ENCODE results near the gene CTNNBL1. TPM values are rescaled to one million over a fixed set of nuclear protein-coding genes. Genes with fewer than 3 reads are reported as not detected.

Gene CTNNBL1
- total and polyA plus RNA-seq, 2 experiments from 2014 or later, result 36.3 to 68.7 TPM

GRCh38 chr20:37867289-37868195 is 173.7 kb downstream of the CTNNBL1 start (continued):
- TF ChIP-seq, protein P1, sequence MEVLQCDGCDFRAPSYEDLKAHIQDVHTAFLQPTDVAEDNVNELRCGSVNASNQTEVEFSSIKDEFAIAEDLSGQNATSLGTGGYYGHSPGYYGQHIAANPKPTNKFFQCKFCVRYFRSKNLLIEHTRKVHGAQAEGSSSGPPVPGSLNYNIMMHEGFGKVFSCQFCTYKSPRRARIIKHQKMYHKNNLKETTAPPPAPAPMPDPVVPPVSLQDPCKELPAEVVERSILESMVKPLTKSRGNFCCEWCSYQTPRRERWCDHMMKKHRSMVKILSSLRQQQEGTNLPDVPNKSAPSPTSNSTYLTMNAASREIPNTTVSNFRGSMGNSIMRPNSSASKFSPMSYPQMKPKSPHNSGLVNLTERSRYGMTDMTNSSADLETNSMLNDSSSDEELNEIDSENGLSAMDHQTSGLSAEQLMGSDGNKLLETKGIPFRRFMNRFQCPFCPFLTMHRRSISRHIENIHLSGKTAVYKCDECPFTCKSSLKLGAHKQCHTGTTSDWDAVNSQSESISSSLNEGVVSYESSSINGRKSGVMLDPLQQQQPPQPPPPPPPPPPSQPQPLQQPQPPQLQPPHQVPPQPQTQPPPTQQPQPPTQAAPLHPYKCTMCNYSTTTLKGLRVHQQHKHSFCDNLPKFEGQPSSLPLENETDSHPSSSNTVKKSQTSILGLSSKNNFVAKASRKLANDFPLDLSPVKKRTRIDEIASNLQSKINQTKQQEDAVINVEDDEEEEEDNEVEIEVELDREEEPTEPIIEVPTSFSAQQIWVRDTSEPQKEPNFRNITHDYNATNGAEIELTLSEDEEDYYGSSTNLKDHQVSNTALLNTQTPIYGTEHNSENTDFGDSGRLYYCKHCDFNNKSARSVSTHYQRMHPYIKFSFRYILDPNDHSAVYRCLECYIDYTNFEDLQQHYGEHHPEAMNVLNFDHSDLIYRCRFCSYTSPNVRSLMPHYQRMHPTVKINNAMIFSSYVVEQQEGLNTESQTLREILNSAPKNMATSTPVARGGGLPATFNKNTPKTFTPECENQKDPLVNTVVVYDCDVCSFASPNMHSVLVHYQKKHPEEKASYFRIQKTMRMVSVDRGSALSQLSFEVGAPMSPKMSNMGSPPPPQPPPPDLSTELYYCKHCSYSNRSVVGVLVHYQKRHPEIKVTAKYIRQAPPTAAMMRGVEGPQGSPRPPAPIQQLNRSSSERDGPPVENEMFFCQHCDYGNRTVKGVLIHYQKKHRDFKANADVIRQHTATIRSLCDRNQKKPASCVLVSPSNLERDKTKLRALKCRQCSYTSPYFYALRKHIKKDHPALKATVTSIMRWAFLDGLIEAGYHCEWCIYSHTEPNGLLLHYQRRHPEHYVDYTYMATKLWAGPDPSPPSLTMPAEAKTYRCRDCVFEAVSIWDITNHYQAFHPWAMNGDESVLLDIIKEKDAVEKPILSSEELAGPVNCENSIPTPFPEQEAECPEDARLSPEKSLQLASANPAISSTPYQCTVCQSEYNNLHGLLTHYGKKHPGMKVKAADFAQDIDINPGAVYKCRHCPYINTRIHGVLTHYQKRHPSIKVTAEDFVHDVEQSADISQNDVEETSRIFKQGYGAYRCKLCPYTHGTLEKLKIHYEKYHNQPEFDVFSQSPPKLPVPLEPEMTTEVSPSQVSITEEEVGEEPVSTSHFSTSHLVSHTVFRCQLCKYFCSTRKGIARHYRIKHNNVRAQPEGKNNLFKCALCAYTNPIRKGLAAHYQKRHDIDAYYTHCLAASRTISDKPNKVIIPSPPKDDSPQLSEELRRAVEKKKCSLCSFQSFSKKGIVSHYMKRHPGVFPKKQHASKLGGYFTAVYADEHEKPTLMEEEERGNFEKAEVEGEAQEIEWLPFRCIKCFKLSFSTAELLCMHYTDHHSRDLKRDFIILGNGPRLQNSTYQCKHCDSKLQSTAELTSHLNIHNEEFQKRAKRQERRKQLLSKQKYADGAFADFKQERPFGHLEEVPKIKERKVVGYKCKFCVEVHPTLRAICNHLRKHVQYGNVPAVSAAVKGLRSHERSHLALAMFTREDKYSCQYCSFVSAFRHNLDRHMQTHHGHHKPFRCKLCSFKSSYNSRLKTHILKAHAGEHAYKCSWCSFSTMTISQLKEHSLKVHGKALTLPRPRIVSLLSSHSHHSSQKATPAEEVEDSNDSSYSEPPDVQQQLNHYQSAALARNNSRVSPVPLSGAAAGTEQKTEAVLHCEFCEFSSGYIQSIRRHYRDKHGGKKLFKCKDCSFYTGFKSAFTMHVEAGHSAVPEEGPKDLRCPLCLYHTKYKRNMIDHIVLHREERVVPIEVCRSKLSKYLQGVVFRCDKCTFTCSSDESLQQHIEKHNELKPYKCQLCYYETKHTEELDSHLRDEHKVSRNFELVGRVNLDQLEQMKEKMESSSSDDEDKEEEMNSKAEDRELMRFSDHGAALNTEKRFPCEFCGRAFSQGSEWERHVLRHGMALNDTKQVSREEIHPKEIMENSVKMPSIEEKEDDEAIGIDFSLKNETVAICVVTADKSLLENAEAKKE (CRISPR knock-in tag; IDR thresholded peaks at IDR 0.05), result no peak
- TF ChIP-seq POLR2AphosphoS5 (IDR thresholded peaks at IDR 0.05; ENCODE audit: low read depth) (no peak), EZH2phosphoT487 (IDR thresholded peaks at IDR 0.05; ENCODE audit: unreplicated experiment) (no peak)

DNA sequence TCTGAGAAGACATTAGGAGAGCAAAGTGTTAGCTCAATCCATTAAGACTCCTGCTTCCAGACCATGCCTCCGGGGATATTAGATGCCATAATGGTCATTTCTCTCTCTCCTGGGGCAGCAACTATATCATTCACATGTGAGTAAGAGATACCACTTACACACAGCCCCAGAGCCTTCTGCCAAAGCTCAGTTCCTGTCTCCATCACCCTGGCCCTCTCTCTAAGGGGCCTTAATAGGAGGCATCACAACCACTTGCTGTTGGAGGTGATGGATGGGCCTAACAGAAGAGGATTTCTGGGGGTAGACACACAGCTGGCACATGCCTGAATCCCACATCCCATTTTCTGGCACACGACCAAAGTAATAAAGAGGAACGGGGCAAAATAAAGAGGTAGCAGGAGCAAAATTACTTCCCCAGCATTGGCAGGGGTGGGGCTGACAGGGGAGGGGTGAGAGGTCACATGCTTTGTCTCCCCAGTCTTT is 175.1 kb downstream of the CTNNBL1 start:
- Histone ChIP-seq H3F3A (replicated peaks; ENCODE audit: low read depth) (no peaks in the 10 kb centered on the region), H3K27me3 (ENCODE audit: insufficient read depth) (no peaks in the 10 kb centered on the region), H3K4me1 (ENCODE audit: insufficient read depth) (peaks cover 14% of the 10 kb centered on the region), H3K4me2 (peak overlapping the region; percentile 63; the same call in 1 of the 2 replicates), H3K4me3 (no peak overlapping the region), H3K9me2 (ENCODE audit: insufficient read depth) (no peaks in the 10 kb centered on the region), H3K36me3 (ENCODE audit: insufficient read depth) (no peaks in the 10 kb centered on the region), H3K27ac (ENCODE audit: low read depth) (no peak overlapping the region), H2AFZ (no peak overlapping the region), H3K79me2 (replicated peaks; ENCODE audit: insufficient read depth) (no peaks in the 10 kb centered on the region), H4K20me1 (replicated peaks; ENCODE audit: insufficient read depth) (no peaks in the 10 kb centered on the region)
- H3K36me3 Mint-ChIP-seq (ENCODE audit: low read depth), result peaks cover 9% of the 10 kb centered on the region; the same call in 2 of the 3 replicates
- no peak overlapping the region for H3K27ac Mint-ChIP-seq
- peaks cover 6% of the 10 kb centered on the region for H3K27me3 Mint-ChIP-seq (ENCODE audit: insufficient read depth, low read depth, poor library complexity)
- ATAC-seq (peak; percentile 19), DNase-seq (ENCODE audit: low spot score) (no peak)
- H3K4me1 Mint-ChIP-seq, result peaks cover 26% of the 10 kb centered on the region
- no peaks in the 10 kb centered on the region for H3K9me3 Mint-ChIP-seq
- H3K4me3 Mint-ChIP-seq, result no peak overlapping the region; the same call in 2 of the 3 replicates
- no peak for TF ChIP-seq ZNF331 (CRISPR knock-in tag; IDR thresholded peaks at IDR 0.05; ENCODE audit: low read depth)
- no peak for TF ChIP-seq JUNB (IDR thresholded peaks at IDR 0.05; ENCODE audit: unreplicated experiment)
- TF ChIP-seq EZH2phosphoT487 (IDR thresholded peaks at IDR 0.05; ENCODE audit: unreplicated experiment), result no peak
- no peak for TF ChIP-seq EZH2 (IDR thresholded peaks at IDR 0.05; ENCODE audit: low read depth, unreplicated experiment)
- no peak for TF ChIP-seq CREB1 (CRISPR knock-in tag; IDR thresholded peaks at IDR 0.05; ENCODE audit: low read depth)
- TF ChIP-seq NANOG (IDR thresholded peaks at IDR 0.05; ENCODE audit: borderline replicate concordance), result no peak

Data from GM23338 (cell line).